ENCODE data around the gene HIC2. TPM values are rescaled to one million over a fixed set of nuclear protein-coding genes. Genes with fewer than 3 reads are reported as not detected.
"Not testable (repeated sequence)": the region's sequence is repeated elsewhere in the genome, so short reads cannot be mapped to it uniquely, and the experiment has no call there.

HIC2 gene, protein sequence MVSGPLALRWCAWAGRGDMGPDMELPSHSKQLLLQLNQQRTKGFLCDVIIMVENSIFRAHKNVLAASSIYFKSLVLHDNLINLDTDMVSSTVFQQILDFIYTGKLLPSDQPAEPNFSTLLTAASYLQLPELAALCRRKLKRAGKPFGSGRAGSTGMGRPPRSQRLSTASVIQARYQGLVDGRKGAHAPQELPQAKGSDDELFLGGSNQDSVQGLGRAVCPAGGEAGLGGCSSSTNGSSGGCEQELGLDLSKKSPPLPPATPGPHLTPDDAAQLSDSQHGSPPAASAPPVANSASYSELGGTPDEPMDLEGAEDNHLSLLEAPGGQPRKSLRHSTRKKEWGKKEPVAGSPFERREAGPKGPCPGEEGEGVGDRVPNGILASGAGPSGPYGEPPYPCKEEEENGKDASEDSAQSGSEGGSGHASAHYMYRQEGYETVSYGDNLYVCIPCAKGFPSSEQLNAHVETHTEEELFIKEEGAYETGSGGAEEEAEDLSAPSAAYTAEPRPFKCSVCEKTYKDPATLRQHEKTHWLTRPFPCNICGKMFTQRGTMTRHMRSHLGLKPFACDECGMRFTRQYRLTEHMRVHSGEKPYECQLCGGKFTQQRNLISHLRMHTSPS
- total RNA-seq, result 6.5 TPM

DNA sequence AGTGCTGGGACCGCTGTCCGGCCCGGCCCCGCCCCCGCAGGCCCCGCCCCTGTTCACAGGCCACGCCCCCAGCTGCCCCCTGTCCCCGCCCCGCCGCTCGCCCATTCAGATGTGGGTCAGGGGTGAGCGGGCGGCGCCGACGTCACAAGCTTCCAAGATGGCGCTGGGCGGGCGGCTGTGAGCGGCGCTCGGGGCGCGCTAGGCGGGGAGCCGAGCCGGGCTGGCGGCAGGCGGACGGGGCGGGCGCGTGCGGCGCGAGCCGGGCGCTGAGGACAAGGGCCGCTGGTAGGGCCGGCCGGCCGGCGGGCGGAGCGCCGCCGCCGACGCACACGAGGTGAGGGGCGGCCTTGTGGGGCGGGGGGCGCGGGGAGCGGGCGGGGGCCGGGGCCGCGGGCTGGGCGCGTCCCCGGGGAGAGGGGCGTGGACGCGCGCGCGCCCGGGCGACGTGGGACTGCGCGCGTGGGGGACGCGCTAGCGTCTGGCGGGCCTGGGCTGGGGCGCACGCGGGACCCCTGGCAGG lies at the start of gene HIC2:
Gene HIC2 (plus strand): TSS at position 145 of the 520 bp plus-strand sequence. CDS start 25,461 bp downstream, outside the sequence.
- DNase-seq, result not testable (repeated sequence)

GRCh38 chr22:21368603-21369310 lies 48.4 kb upstream of the HIC2 start:
- not testable (repeated sequence) for DNase-seq

GRCh38 chr22:21375880-21376279 lies 41.3 kb upstream of the HIC2 start:
- DNase-seq, result not testable (repeated sequence)

- DNase-seq, result not testable (repeated sequence)
Observed at GRCh38 chr22:21383701-21384467, 33.3 kb upstream of the HIC2 start, which contains the start of gene RIMBP3B. RIMBP3B (plus strand) TSS chr22:21383751; CDS start chr22:21383859, 108 bp downstream.

- not testable (repeated sequence) for DNase-seq
Observed at GRCh38 chr22:21384468-21385357, 32.5 kb upstream of the HIC2 start.

- not testable (repeated sequence) for DNase-seq
Observed at GRCh38 chr22:21389480-21389879, 27.7 kb upstream of the HIC2 start.

DNA sequence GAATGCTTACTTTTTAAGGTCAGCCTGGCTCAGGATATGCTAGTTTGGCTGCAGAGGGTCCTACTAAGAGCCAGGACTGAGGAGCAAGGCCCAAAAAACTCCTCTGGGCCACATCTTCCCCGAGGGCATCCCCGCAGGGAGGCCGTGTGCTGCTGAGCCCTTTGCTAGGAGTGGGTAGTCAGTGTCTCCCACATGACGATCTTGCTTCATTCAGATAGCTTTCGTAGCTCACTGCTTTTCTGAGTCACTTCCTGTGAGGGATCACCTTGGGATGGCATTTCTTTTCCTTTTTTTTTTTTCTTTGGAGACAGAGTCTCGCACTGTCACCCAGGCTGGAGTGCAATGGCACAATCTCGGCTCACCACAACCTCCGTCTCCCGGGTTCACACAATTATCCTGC lies 27.2 kb upstream of the HIC2 start:
- not testable (repeated sequence) for DNase-seq

DNA sequence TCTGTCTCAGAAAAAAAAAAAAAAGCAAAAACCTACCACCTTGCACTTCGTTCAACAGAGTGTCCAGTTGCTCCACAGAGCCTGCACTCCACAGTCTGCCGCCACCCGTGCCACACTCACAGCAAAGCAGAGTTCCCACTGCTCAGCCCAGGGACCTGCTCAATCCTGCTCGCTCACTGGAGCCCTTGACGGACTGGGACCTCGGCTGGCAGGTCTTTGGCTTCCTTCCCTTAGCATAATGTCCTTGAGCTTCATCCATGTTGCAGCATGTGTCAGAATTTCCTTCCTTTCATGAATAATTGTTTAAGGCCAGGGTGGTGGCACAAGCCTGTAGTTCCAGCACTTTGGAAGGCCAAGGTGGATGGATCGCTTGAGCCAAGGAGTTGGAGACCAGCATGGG lies 22.6 kb upstream of the HIC2 start:
- DNase-seq, result not testable (repeated sequence)

GRCh38 chr22:21401197-21401969 lies 15.8 kb upstream of the HIC2 start:
- not testable (repeated sequence) for DNase-seq

- not testable (repeated sequence) for DNase-seq
Observed at GRCh38 chr22:21402763-21403314, 14.3 kb upstream of the HIC2 start.

DNA sequence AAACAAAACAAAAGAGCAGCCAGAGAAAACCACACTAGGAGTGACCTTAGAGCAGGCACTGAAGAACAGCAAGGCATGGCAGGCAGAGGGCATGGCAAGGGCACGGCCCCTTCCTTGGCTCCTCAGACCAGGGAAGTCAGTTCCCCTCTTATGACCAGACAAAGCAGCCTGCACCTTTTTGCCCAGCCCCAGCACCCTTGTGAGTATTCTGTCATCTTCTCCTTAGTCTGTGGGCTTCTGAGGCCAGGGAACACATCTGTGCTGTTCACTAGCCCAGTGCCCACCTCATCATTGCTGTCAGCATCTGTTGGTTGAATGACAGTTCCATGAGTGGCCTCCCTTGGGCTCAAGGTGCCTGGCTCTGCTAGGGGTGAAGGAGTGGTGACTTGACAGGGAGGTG lies 10.0 kb upstream of the HIC2 start:
- not testable (repeated sequence) for DNase-seq

- not testable (repeated sequence) for DNase-seq
Observed at GRCh38 chr22:21407792-21408191, 9.4 kb upstream of the HIC2 start.

DNA sequence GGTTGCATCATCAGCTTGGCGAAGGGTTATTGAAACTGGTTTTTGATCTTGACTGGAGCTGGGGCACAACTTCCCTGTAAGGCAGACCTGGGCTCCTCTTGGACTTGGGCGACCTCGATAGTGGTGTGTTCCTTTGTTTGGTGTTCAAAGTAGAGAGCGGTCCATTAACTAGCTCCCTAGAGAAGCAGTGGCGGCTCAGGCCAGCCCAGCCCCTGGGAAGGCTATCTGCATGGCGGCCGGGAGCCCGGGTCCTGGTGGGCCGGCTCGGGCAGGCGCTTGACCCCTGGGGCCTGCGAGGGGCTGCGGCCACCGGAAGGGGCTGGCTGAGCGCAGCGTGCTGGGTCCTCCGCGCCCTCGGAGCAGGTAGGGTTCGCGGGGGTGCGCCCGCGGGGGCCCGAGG lies 796 bp upstream of the HIC2 start:
- DNase-seq, result not testable (repeated sequence)

- DNase-seq, result not testable (repeated sequence)
Observed at GRCh38 chr22:21417853-21418252, 682 bp downstream of the HIC2 start.

DNA sequence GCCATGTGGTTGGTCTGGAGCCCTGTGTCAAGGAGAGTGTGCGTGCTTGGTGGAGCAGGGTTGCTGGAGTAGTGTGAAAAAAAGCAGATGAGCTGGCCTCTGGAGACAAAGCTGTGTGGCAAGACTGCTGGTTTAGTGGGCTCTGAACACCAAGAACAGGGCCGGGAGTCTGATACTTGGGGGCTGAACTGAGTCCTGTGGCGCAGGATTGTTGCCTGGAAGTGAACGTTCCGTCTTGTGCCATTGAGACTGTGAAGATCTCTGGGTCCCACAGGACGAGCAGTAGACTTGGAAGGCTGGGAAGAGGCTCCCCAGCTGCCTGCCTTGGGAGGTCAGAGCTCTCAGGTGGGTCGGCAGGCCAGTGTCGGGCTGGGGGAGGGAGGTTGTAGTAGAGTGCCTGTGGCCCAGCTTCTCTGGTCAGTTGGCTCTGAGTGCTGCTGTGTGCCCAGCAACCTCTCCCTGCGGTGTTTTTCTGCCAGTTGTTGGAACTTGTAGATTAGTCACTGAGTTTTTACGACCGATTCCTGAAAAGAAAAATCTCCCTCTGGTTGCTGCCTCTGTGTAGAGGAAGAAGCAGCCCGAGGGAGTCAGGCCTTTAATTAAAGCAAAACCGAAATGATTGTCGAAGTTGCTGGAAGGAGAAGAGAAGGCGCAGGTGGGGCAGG lies 1.9 kb downstream of the HIC2 start:
- DNase-seq, result not testable (repeated sequence)

GRCh38 chr22:21420180-21420763 lies 3.1 kb downstream of the HIC2 start:
- DNase-seq, result not testable (repeated sequence)

- not testable (repeated sequence) for DNase-seq
Observed at GRCh38 chr22:21424084-21424709, 7.0 kb downstream of the HIC2 start.

Data from tongue (tissue), 2 donors.